ENCODE results near the gene PANK4. TPM values are rescaled to one million over a fixed set of nuclear protein-coding genes. Genes with fewer than 3 reads are reported as not detected.

Gene PANK4
- total and polyA plus RNA-seq, 9 of the 15 experiments (the other 6 are each of a cell fraction or from before 2014, with no cell fraction given) = 0.93 to 55.6 (median 31.5) TPM

DNA sequence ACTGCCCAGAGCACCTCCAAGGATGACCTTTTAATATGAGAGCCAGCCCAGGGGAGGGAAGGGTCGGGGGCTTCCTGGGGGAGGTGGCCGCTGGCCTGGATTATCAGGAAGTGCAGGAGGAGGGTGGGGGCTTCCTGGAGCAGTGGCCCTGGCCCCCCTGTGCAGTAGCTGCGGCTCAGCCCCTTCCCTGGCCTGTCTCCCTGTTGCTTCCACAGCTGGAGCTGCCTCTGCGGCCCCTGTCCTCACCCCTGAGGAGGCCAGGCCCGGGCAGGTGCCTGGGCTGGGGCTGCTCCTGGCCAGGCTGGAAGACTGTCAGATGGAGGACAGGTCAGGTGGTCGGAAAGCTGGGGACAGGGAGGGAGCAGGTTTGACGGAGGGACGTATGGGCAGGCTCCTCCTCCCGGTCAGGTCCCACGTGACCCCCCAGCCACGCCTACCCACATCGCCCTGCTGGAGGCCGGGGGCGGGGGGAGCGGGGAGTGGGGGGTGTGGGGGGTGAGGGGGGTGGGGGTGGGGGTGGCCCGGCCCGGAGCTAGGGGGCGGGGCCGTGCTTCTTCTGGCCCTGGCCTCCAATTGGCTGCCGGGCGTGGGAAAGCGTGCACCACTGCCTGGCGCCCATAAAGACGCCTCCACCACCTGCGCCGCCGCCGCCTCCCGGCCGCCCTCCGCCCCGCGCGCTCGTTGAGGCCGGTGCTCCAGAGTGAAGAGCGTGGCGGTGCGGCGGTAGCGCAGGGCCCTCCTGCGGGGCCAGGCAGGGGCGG is 19.5 kb upstream of the PANK4 start (continued):
- TF ChIP-seq MGA (IDR thresholded peaks at IDR 0.05) (peak; percentile 68; the same call in 1 of the 2 replicates), PTRF (tag; IDR thresholded peaks at IDR 0.05) (no peak), FOXP1 (CRISPR knock-in tag; IDR thresholded peaks at IDR 0.05) (no peak), SUPT5H (IDR thresholded peaks at IDR 0.05) (peak; percentile 73), RB1 (IDR thresholded peaks at IDR 0.05; ENCODE audit: low read depth) (peak; percentile 78; the same call in 1 of the 2 replicates), NRF1 (conservative IDR thresholded peaks at IDR 0.05 in 1 of 2, IDR thresholded peaks at IDR 0.05 in 1 of 2) (peak in 1 of 2 experiments; percentile 54; a peak in 2 of 4 replicates), CXXC5 (CRISPR knock-in tag; IDR thresholded peaks at IDR 0.05) (peak; percentile 88), SAP30 (IDR thresholded peaks at IDR 0.05; ENCODE audit: borderline replicate concordance, insufficient read depth, low read depth, low read length, poor library complexity, severe bottlenecking) (no peak), XRCC5 (IDR thresholded peaks at IDR 0.05; ENCODE audit: low read depth, low read length) (0 out of 2 replicates have a peak, but pooled peaks have one; percentile 13), ZNF316 (IDR thresholded peaks at IDR 0.05) (no peak), PKNOX1 (IDR thresholded peaks at IDR 0.05) (peak; percentile 74), ARID1B (IDR thresholded peaks at IDR 0.05) (0 out of 2 replicates have a peak, but pooled peaks have one; percentile 8)
- TF ChIP-seq, protein P1, sequence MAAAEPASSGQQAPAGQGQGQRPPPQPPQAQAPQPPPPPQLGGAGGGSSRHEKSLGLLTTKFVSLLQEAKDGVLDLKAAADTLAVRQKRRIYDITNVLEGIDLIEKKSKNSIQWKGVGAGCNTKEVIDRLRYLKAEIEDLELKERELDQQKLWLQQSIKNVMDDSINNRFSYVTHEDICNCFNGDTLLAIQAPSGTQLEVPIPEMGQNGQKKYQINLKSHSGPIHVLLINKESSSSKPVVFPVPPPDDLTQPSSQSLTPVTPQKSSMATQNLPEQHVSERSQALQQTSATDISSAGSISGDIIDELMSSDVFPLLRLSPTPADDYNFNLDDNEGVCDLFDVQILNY (CRISPR knock-in tag; IDR thresholded peaks at IDR 0.05) = no peak
